GM19043 (cell line): Measurements from ENCODE around the gene DYRK2.

Source experiments
- ATAC-seq: cut with Tn5 transposase; IDR thresholded peaks from one replicate; pipeline ENCODE4 v1.9.1; 2021; ENCODE audit warnings: low read depth; ENCODE audit not compliant: unreplicated experiment

Gene DYRK2

GRCh38 chr12:67698672-67699581 is 50.4 kb downstream of the DYRK2 start:
- peak; percentile 90 for ATAC-seq

GRCh38 chr12:67701121-67701520 is 52.6 kb downstream of the DYRK2 start:
- no peak for ATAC-seq

GRCh38 chr12:67702136-67702535 is 53.6 kb downstream of the DYRK2 start:
- ATAC-seq: no peak

GRCh38 chr12:67704071-67704470 is 55.5 kb downstream of the DYRK2 start:
- ATAC-seq: no peak

- ATAC-seq: no peak
Measured at GRCh38 chr12:67705394-67706370, 57.1 kb downstream of the DYRK2 start.

GRCh38 chr12:67709367-67709954 is 60.9 kb downstream of the DYRK2 start:
- ATAC-seq: no peak

GRCh38 chr12:67710582-67710981 is 62.0 kb downstream of the DYRK2 start:
- ATAC-seq: peak; percentile 97

- ATAC-seq: no peak
Measured at GRCh38 chr12:67712011-67712410, 63.5 kb downstream of the DYRK2 start.

GRCh38 chr12:67714648-67715047 is 66.1 kb downstream of the DYRK2 start:
- ATAC-seq: no peak
